Nephron progenitor cell (in vitro differentiated cells): ENCODE results near the gene KDM6A.

Experiments used
- DNase-seq: peaks from one replicate; pipeline ENCODE4 v3.0.0; 2021
- H3K27ac Mint-ChIP-seq: 2 replicates; pipeline ENCODE4 v1.8.0; 2021; ENCODE audit warnings: mild to moderate bottlenecking, moderate library complexity, mixed read lengths
- H3K27me3 Mint-ChIP-seq: 2 replicates; pipeline ENCODE4 v1.8.0; 2021; ENCODE audit warnings: mild to moderate bottlenecking, low read depth, mixed read lengths; ENCODE audit not compliant: poor library complexity
- H3K36me3 Mint-ChIP-seq: 2 replicates; pipeline ENCODE4 v1.8.0; 2021; ENCODE audit warnings: low read depth, mixed read lengths
- H3K4me1 Mint-ChIP-seq: 2 replicates; pipeline ENCODE4 v1.8.0; 2021; ENCODE audit warnings: mixed read lengths
- H3K4me3 Mint-ChIP-seq: 2 replicates; pipeline ENCODE4 v1.8.0; 2021; ENCODE audit warnings: mild to moderate bottlenecking, moderate library complexity, mixed read lengths
- H3K9me3 Mint-ChIP-seq: 2 replicates; pipeline ENCODE4 v1.8.0; 2021; ENCODE audit warnings: mild to moderate bottlenecking, moderate library complexity, mixed read lengths
- CTCF ChIP-seq: fragments of 200-600 bp; sonication (generic); IDR thresholded peaks from 2 replicates; pipeline ENCODE4 v1.5.0; 2021; ENCODE audit warnings: antibody characterized with exemption

The KDM6A gene

GRCh38 chrX:45137531-45137930 lies 264.5 kb downstream of the KDM6A start:
- Mint-ChIP-seq H3K27ac (no peak overlapping the region), H3K36me3 (peaks cover 8% of the 10 kb centered on the region), H3K27me3 (no peaks in the 10 kb centered on the region), H3K9me3 (peaks cover 54% of the 10 kb centered on the region), H3K4me1 (no peaks in the 10 kb centered on the region), H3K4me3 (no peak overlapping the region)
- DNase-seq, result no peak
- no peak for TF ChIP-seq CTCF

GRCh38 chrX:45138525-45138924 lies 265.5 kb downstream of the KDM6A start:
- peaks cover 7% of the 10 kb centered on the region for H3K36me3 Mint-ChIP-seq
- TF ChIP-seq CTCF, result no peak
- DNase-seq, result no peak
- H3K4me3 Mint-ChIP-seq, result no peak overlapping the region
- H3K27ac Mint-ChIP-seq, result no peak overlapping the region
- H3K27me3 Mint-ChIP-seq, result no peaks in the 10 kb centered on the region
- peaks cover 56% of the 10 kb centered on the region for H3K9me3 Mint-ChIP-seq
- no peaks in the 10 kb centered on the region for H3K4me1 Mint-ChIP-seq

GRCh38 chrX:45140812-45141211 lies 267.8 kb downstream of the KDM6A start:
- Mint-ChIP-seq H3K27me3 (no peaks in the 10 kb centered on the region), H3K27ac (no peak overlapping the region), H3K36me3 (no peaks in the 10 kb centered on the region), H3K4me1 (no peaks in the 10 kb centered on the region), H3K4me3 (no peak overlapping the region), H3K9me3 (peaks cover 57% of the 10 kb centered on the region)
- no peak for DNase-seq
- TF ChIP-seq CTCF, result no peak

GRCh38 chrX:45142185-45142584 lies 269.2 kb downstream of the KDM6A start:
- no peak for TF ChIP-seq CTCF
- Mint-ChIP-seq H3K4me1 (no peaks in the 10 kb centered on the region), H3K27ac (no peak overlapping the region), H3K27me3 (no peaks in the 10 kb centered on the region), H3K9me3 (peaks cover 61% of the 10 kb centered on the region), H3K36me3 (no peaks in the 10 kb centered on the region), H3K4me3 (no peak overlapping the region)
- DNase-seq, result no peak

GRCh38 chrX:45143455-45143854 lies 270.5 kb downstream of the KDM6A start:
- Mint-ChIP-seq H3K4me1 (no peaks in the 10 kb centered on the region), H3K9me3 (peaks cover 63% of the 10 kb centered on the region), H3K36me3 (no peaks in the 10 kb centered on the region), H3K27ac (no peak overlapping the region), H3K4me3 (no peak overlapping the region), H3K27me3 (no peaks in the 10 kb centered on the region)
- no peak for DNase-seq
- no peak for TF ChIP-seq CTCF

GRCh38 chrX:45145492-45146215 lies 272.7 kb downstream of the KDM6A start:
- H3K9me3 Mint-ChIP-seq, result peaks cover 64% of the 10 kb centered on the region
- TF ChIP-seq CTCF, result no peak
- H3K36me3 Mint-ChIP-seq, result no peaks in the 10 kb centered on the region
- no peaks in the 10 kb centered on the region for H3K4me1 Mint-ChIP-seq
- peaks cover 3% of the 10 kb centered on the region for H3K27me3 Mint-ChIP-seq
- no peak for DNase-seq
- H3K27ac Mint-ChIP-seq, result no peak overlapping the region
- H3K4me3 Mint-ChIP-seq, result no peak overlapping the region
